Mesenchymal stem cell (in vitro differentiated cells and primary cell): ENCODE results near the gene MAGIX.

Source experiments
- DNase-seq: peaks from one replicate; pipeline ENCODE4 v3.0.0-alpha.2; 2013
- H2AFZ ChIP-seq: one replicate; pipeline ENCODE4 v1.6.1; 2013; ENCODE audit warnings: low read depth, mild to moderate bottlenecking, control low read depth, inconsistent platforms, low read length, moderate library complexity
- H2AK5ac ChIP-seq: 2 replicates; pipeline ENCODE4 v1.6.1; 2013; ENCODE audit warnings: low read length, moderate library complexity, mild to moderate bottlenecking, inconsistent platforms; ENCODE audit not compliant: severe bottlenecking
- H2BK120ac ChIP-seq: one replicate; pipeline ENCODE4 v1.6.1; 2013; ENCODE audit warnings: low read depth, mild to moderate bottlenecking, inconsistent platforms, low read length, moderate library complexity
- H2BK12ac ChIP-seq, 2 experiments: one replicate each; pipeline ENCODE4 v1.6.1; 2013; ENCODE audit warnings: inconsistent platforms in 2 of 2, low read length in 2 of 2, mild to moderate bottlenecking in 2 of 2, moderate library complexity in 2 of 2, control low read depth in 1 of 2
- H2BK15ac ChIP-seq: one replicate; pipeline ENCODE4 v1.6.1; 2013; ENCODE audit warnings: mild to moderate bottlenecking, low read depth, inconsistent platforms; ENCODE audit not compliant: poor library complexity, severe bottlenecking
- H2BK5ac ChIP-seq: 2 replicates; pipeline ENCODE4 v1.6.1; 2013; ENCODE audit warnings: low read depth, mild to moderate bottlenecking, low read length, control low read depth, inconsistent platforms; ENCODE audit not compliant: poor library complexity, severe bottlenecking
- H3K14ac ChIP-seq, 2 experiments: one replicate each; pipeline ENCODE4 v1.6.1; 2013; ENCODE audit warnings: inconsistent platforms in 2 of 2, low read length in 2 of 2, control low read depth in 1 of 2, mild to moderate bottlenecking in 1 of 2, moderate library complexity in 1 of 2
- H3K18ac ChIP-seq, 2 experiments: one replicate each; pipeline ENCODE4 v1.6.1; 2013; ENCODE audit warnings: inconsistent platforms in 2 of 2, low read length in 2 of 2, control low read depth in 1 of 2, low read depth in 1 of 2, mild to moderate bottlenecking in 1 of 2
- H3K23ac ChIP-seq, 2 experiments: one replicate each; pipeline ENCODE4 v1.6.1; 2013; ENCODE audit warnings: inconsistent platforms in 2 of 2, low read length in 2 of 2, mild to moderate bottlenecking in 2 of 2, moderate library complexity in 2 of 2, control low read depth in 1 of 2
- H3K27ac ChIP-seq: 2 replicates; pipeline ENCODE4 v1.5.1; 2013; ENCODE audit warnings: mild to moderate bottlenecking, moderate library complexity, low read length, control low read depth, inconsistent platforms; ENCODE audit not compliant: poor library complexity, severe bottlenecking
- H3K27me3 ChIP-seq, 2 experiments: 2 replicates each; pipeline versions ENCODE4 v1.6.1 to v1.7.0; 2013; ENCODE audit warnings: low read length in 2 of 2, mild to moderate bottlenecking in 2 of 2, moderate library complexity in 2 of 2, control low read depth in 1 of 2, inconsistent platforms in 1 of 2; ENCODE audit not compliant: control insufficient read depth in 1 of 2, insufficient read depth in 1 of 2
- H3K36me3 ChIP-seq, 2 experiments: 2 replicates each; pipeline versions ENCODE4 v1.6.1 to v1.7.0; 2013; ENCODE audit warnings: low read length in 2 of 2, control low read depth in 1 of 2, inconsistent platforms in 1 of 2, low read depth in 1 of 2, mild to moderate bottlenecking in 1 of 2; ENCODE audit not compliant: insufficient read depth in 2 of 2, control insufficient read depth in 1 of 2
- H3K4ac ChIP-seq, 2 experiments: one replicate each; pipeline ENCODE4 v1.6.1; 2013; ENCODE audit warnings: inconsistent platforms in 2 of 2, low read length in 2 of 2, mild to moderate bottlenecking in 2 of 2, moderate library complexity in 2 of 2, control low read depth in 1 of 2, low read depth in 1 of 2
- H3K4me1 ChIP-seq: 2 replicates; pipeline ENCODE4 v1.6.1; 2013; ENCODE audit warnings: low read depth, low read length, control low read depth; ENCODE audit not compliant: control insufficient read depth, insufficient read depth
- H3K4me2 ChIP-seq: 2 replicates; pipeline ENCODE4 v1.6.1; 2013; ENCODE audit warnings: low read length, mild to moderate bottlenecking, inconsistent platforms; ENCODE audit not compliant: poor library complexity, severe bottlenecking
- H3K4me3 ChIP-seq, 2 experiments: 2 replicates each; pipeline versions ENCODE4 v1.5.1 to v1.7.0; 2013; ENCODE audit warnings: low read length in 2 of 2, mild to moderate bottlenecking in 2 of 2, control low read depth in 1 of 2, low read depth in 1 of 2; ENCODE audit not compliant: insufficient read depth in 1 of 2
- H3K79me1 ChIP-seq: replicated peaks from 2 replicates; pipeline ENCODE4 v1.6.1; 2013; ENCODE audit warnings: mild to moderate bottlenecking, control low read depth, low read length, inconsistent platforms; ENCODE audit not compliant: poor library complexity, severe bottlenecking
- H3K9ac ChIP-seq: 2 replicates; pipeline ENCODE4 v1.7.0; 2013; ENCODE audit warnings: mild to moderate bottlenecking, low read length, moderate library complexity
- H3K9me3 ChIP-seq: 2 replicates; pipeline ENCODE4 v1.7.0; 2013; ENCODE audit warnings: mild to moderate bottlenecking, low read length; ENCODE audit not compliant: control insufficient read depth
- H4K8ac ChIP-seq: one replicate; pipeline ENCODE4 v1.6.1; 2013; ENCODE audit warnings: inconsistent platforms, mild to moderate bottlenecking, low read length, moderate library complexity
- H4K91ac ChIP-seq: one replicate; pipeline ENCODE4 v1.6.1; 2013; ENCODE audit warnings: mild to moderate bottlenecking, low read length, inconsistent platforms
- WGBS: methylation state at CpG from one replicate; pipeline ENCODE4 v1.1.7; 2013; ENCODE audit warnings: mixed read lengths; 5-methylcytosine and 5-hydroxymethylcytosine counted together

MAGIX gene

DNA sequence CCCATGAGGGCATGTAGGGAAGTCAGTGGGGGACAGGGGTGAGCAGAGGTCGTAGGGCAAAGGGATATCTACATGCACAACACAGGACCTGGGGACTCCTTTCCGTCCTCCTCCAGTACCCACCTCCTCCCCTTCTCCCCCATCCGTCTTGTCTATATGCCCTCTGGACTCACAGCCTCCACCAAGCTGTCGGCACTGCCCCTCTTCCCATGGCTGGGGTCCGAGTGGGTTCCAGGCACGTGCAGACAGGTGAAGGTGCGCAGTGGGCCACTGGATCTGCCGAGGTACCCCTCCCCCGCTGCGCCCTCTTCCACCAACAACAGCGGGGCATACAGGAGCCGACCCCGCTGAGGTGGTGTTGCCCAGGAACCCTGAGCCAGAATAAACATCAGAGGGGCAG lies 42.9 kb downstream of the MAGIX start:
- H3K36me3 ChIP-seq: no peaks in the 10 kb centered on the region
- no peak overlapping the region for H3K23ac ChIP-seq
- no peak overlapping the region for H3K4me3 ChIP-seq
- no peak overlapping the region for H3K4ac ChIP-seq
- no peak overlapping the region for H3K18ac ChIP-seq
- H3K27ac ChIP-seq: no peak overlapping the region
- 89% methylated on average over 13 of the region's 13 CpGs for WGBS
- no peak overlapping the region for H3K9ac ChIP-seq
- H2BK12ac ChIP-seq: no peak overlapping the region
- H3K4me2 ChIP-seq: no peak overlapping the region
- H4K8ac ChIP-seq: no peak overlapping the region
- H3K9me3 ChIP-seq: no peaks in the 10 kb centered on the region
- no peaks in the 10 kb centered on the region for H3K79me1 ChIP-seq
- no peak overlapping the region for H2AK5ac ChIP-seq
- peaks cover 0 to 53% of the 10 kb centered on the region in 2 experiments for H3K27me3 ChIP-seq
- no peak overlapping the region for H2AFZ ChIP-seq
- H3K14ac ChIP-seq: no peak overlapping the region
- DNase-seq: no peak
- no peak overlapping the region for H2BK120ac ChIP-seq
- H3K4me1 ChIP-seq: no peaks in the 10 kb centered on the region
- no peak overlapping the region for H2BK15ac ChIP-seq
- no peak overlapping the region for H4K91ac ChIP-seq
- H2BK5ac ChIP-seq: no peak overlapping the region

DNA sequence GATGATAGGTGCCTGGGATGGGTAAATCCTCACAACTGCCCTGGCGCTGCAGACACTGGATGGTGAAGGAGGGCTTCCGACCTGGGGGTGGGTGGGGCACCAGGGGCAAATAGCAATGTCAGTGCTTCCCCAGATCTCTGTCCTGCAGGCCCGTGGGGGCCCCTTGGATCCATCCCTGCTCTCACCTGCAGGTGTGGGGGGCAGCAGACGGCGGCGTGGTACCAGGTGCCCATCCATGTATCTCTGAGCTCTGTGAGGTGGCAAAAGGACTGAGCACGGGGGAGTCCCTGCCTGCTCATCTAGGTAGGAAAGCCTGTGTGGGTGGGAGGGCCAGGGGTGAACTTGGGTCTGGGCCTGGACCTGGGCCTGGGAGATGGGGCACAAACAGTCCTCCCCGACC lies 44.0 kb downstream of the MAGIX start:
- no peaks in the 10 kb centered on the region for H3K9me3 ChIP-seq
- no peak overlapping the region for H3K4me2 ChIP-seq
- H3K27me3 ChIP-seq: peaks cover 3 to 64% of the 10 kb centered on the region in 2 experiments
- H3K4ac ChIP-seq: no peak overlapping the region
- H2BK5ac ChIP-seq: no peak overlapping the region
- 90% methylated on average over 4 of the region's 8 CpGs for WGBS
- H3K4me1 ChIP-seq: no peaks in the 10 kb centered on the region
- H2BK12ac ChIP-seq: no peak overlapping the region
- no peak overlapping the region for H3K4me3 ChIP-seq
- H3K9ac ChIP-seq: no peak overlapping the region
- H3K79me1 ChIP-seq: no peaks in the 10 kb centered on the region
- H3K27ac ChIP-seq: no peak overlapping the region
- no peak overlapping the region for H3K14ac ChIP-seq
- H2BK15ac ChIP-seq: no peak overlapping the region
- no peak overlapping the region for H2BK120ac ChIP-seq
- no peak overlapping the region for H4K8ac ChIP-seq
- H3K23ac ChIP-seq: no peak overlapping the region
- H2AK5ac ChIP-seq: no peak overlapping the region
- no peak overlapping the region for H2AFZ ChIP-seq
- no peak for DNase-seq
- H3K36me3 ChIP-seq: no peaks in the 10 kb centered on the region
- H4K91ac ChIP-seq: no peak overlapping the region
- no peak overlapping the region for H3K18ac ChIP-seq

DNA sequence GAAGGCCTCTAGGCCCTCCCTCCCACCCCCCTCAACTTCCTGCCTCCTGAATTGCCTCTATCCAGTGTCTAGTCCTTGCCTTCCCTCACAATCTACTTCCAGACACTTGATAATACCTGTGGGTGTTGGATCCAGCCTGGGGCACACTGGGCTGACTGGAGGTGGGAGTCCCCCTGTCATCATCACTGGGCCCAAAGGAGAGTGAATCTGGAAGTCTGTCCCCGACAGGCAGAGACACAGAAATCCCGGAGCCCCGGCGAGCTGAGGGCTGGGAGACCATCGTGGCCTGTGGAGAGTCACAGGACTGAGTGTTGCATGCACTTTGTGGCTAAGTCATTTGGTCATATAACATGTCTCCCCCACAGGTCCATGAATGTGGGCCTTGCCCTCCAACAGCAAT lies 45.8 kb downstream of the MAGIX start:
- Histone ChIP-seq H4K8ac (no peak overlapping the region), H3K36me3 (no peaks in the 10 kb centered on the region), H2BK15ac (no peak overlapping the region), H3K4ac (no peak overlapping the region), H2AK5ac (no peak overlapping the region), H3K27me3 (peaks cover 3 to 76% of the 10 kb centered on the region in 2 experiments), H3K27ac (no peak overlapping the region), H2BK120ac (no peak overlapping the region), H3K14ac (no peak overlapping the region), H3K4me1 (no peaks in the 10 kb centered on the region), H2BK5ac (no peak overlapping the region), H3K4me2 (no peak overlapping the region), H3K18ac (no peak overlapping the region), H2AFZ (no peak overlapping the region), H3K9ac (no peak overlapping the region), H3K4me3 (no peak overlapping the region), H3K23ac (no peak overlapping the region), H3K79me1 (no peaks in the 10 kb centered on the region), H4K91ac (no peak overlapping the region), H2BK12ac (no peak overlapping the region), H3K9me3 (peaks cover 6% of the 10 kb centered on the region)
- no peak for DNase-seq
- 92% methylated on average over 4 of the region's 5 CpGs for WGBS

DNA sequence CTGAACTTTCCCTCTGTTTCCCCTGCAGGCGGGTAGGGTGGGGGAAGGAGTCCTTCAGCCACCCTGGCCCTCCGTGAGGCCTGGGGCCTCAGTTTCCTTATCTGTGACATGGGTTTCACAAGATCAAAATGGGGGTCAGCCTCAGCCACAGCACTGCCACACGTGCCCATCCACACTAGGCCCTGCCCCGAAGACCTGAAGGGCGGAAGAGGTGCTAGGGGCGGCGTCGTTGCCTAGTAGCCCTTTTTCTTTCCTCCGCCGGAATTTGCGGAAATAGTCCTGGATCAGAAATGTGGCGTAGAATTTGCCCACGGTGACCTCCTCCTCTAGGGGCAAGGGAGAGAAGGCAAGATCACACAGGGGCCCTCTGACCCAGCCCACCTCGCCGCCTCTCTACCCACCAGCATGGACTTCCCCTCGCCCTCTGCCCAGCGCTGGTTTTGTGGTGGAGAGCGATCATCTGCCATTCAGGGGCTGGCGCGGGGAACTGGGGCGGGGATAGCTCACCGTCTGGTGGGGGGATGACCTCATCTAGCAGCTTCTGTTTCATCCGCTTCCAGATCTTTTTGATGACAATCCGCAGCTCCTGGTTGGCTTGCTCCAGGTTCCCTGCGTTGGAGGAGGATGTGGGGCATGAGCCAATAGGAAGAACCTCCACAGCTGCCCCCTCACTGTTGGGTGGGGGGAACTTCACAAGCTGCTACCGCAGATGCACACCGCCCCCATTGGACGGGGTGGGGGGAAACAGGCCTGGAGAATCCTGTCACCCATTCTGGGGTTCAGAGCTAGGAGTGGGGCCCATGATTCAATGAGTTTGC lies 47.1 kb downstream of the MAGIX start:
- Histone ChIP-seq H3K9ac (no peak overlapping the region), H2BK15ac (no peak overlapping the region), H2AFZ (no peak overlapping the region), H2AK5ac (no peak overlapping the region), H3K4ac (no peak overlapping the region), H3K4me1 (no peaks in the 10 kb centered on the region), H2BK12ac (no peak overlapping the region), H3K27me3 (peaks cover 3 to 73% of the 10 kb centered on the region in 2 experiments), H3K36me3 (no peaks in the 10 kb centered on the region), H3K79me1 (no peaks in the 10 kb centered on the region), H3K27ac (no peak overlapping the region), H3K9me3 (peaks cover 6% of the 10 kb centered on the region), H3K18ac (no peak overlapping the region), H4K8ac (no peak overlapping the region), H3K23ac (no peak overlapping the region), H3K4me2 (no peak overlapping the region), H2BK120ac (no peak overlapping the region), H3K4me3 (no peak overlapping the region), H4K91ac (no peak overlapping the region), H2BK5ac (no peak overlapping the region), H3K14ac (no peak overlapping the region)
- no peak for DNase-seq
- 47% methylated on average over 15 of the region's 28 CpGs for WGBS
